ENCODE data around the gene ABCA13. TPM values are rescaled to one million over a fixed set of nuclear protein-coding genes. Genes with fewer than 3 reads are reported as not detected.

The ABCA13 gene
- polyA plus RNA-seq, 1 of the 3 experiments (the other 2 are of a cell fraction), result not detected

GRCh38 chr7:48301201-48301600 lies 129.9 kb downstream of the ABCA13 start:
- no peaks in the 10 kb centered on the region for H4K20me1 ChIP-seq (ENCODE audit: insufficient read depth)
- H3K4me3 ChIP-seq (ENCODE audit: low read depth in 2 of 2, low read length in 1 of 2), result no peak overlapping the region
- H3K36me3 ChIP-seq (replicated peaks in 1 of 2; ENCODE audit: control insufficient read depth in 1 of 2, insufficient read depth in 2 of 2, low read length in 1 of 2), result no peaks in the 10 kb centered on the region
- no peaks in the 10 kb centered on the region for H3K9me2 ChIP-seq
- H3K79me2 ChIP-seq (ENCODE audit: insufficient read depth), result no peaks in the 10 kb centered on the region
- H2AFZ ChIP-seq (ENCODE audit: low read depth), result no peak overlapping the region
- no peak overlapping the region for H3K9ac ChIP-seq
- 23% methylated on average over 3 of the region's 3 CpGs for WGBS (ENCODE audit: low lambda C conversion rate)
- no peak for DNase-seq
- TF ChIP-seq FOXJ3 (CRISPR knock-in tag; IDR thresholded peaks at IDR 0.05) (no peak), GATA2 (CRISPR knock-in tag; IDR thresholded peaks at IDR 0.05) (no peak), GABPA (IDR thresholded peaks at IDR 0.05; ENCODE audit: low read depth) (no peak), SIN3A (IDR thresholded peaks at IDR 0.05; ENCODE audit: borderline replicate concordance, low read depth, low read length) (no peak), RXRA (IDR thresholded peaks at IDR 0.05; ENCODE audit: borderline replicate concordance, low read depth) (no peak), TEAD4 (IDR thresholded peaks at IDR 0.05; ENCODE audit: borderline replicate concordance, insufficient read depth) (no peak), IRF3 (IDR thresholded peaks at IDR 0.05; ENCODE audit: low read depth, low read length) (no peak), REST (IDR thresholded peaks at IDR 0.05; ENCODE audit: low read depth, low read length) (no peak), USF2 (IDR thresholded peaks at IDR 0.05; ENCODE audit: borderline replicate concordance, low read depth, low read length) (no peak), RFX5 (IDR thresholded peaks at IDR 0.05; ENCODE audit: low read length) (no peak), YY1 (IDR thresholded peaks at IDR 0.05; ENCODE audit: low read depth) (no peak)
- H3K27ac ChIP-seq (ENCODE audit: low read depth in 2 of 2, low read length in 1 of 2), result no peak overlapping the region
- CTCF ChIA-PET, result interaction anchor here (1.4 to 3.7 kb wide), 3 partner anchors 10 to 35 kb away, joined by 4 to 35 read pairs (median 19); no protein-coding TSS in a partner anchor
- POLR2A ChIA-PET, result no interaction called here
- no peaks in the 10 kb centered on the region for H3F3A ChIP-seq (replicated peaks; ENCODE audit: insufficient read depth)
- H3K27me3 ChIP-seq (ENCODE audit: insufficient read depth), result peaks cover 21% of the 10 kb centered on the region; the same call in 1 of the 2 replicates
- H3K9me3 ChIP-seq, result no peaks in the 10 kb centered on the region
- H3K4me2 ChIP-seq, result no peak overlapping the region
- H3K4me1 ChIP-seq (ENCODE audit: control insufficient read depth in 1 of 2, insufficient read depth in 2 of 2, low read depth in 1 of 2, low read length in 1 of 2), result no peaks in the 10 kb centered on the region

- no peak overlapping the region for H3K4me3 ChIP-seq (ENCODE audit: low read depth in 2 of 2, low read length in 1 of 2)
- no peaks in the 10 kb centered on the region for H3K4me1 ChIP-seq (ENCODE audit: control insufficient read depth in 1 of 2, insufficient read depth in 2 of 2, low read depth in 1 of 2, low read length in 1 of 2)
- H3F3A ChIP-seq (replicated peaks; ENCODE audit: insufficient read depth), result no peaks in the 10 kb centered on the region
- H3K79me2 ChIP-seq (ENCODE audit: insufficient read depth), result no peaks in the 10 kb centered on the region
- H3K27ac ChIP-seq (ENCODE audit: low read depth in 2 of 2, low read length in 1 of 2), result no peak overlapping the region
- peaks cover 18% of the 10 kb centered on the region; the same call in 1 of the 2 replicates for H3K27me3 ChIP-seq (ENCODE audit: insufficient read depth)
- H2AFZ ChIP-seq (ENCODE audit: low read depth), result no peak overlapping the region
- H3K4me2 ChIP-seq, result no peak overlapping the region
- WGBS (ENCODE audit: low lambda C conversion rate), result 0% methylated on average over 1 of the region's 1 CpG
- no peaks in the 10 kb centered on the region for H3K36me3 ChIP-seq (replicated peaks in 1 of 2; ENCODE audit: control insufficient read depth in 1 of 2, insufficient read depth in 2 of 2, low read length in 1 of 2)
- CTCF ChIA-PET, result no interaction called here
- H4K20me1 ChIP-seq (ENCODE audit: insufficient read depth), result no peaks in the 10 kb centered on the region
- no peaks in the 10 kb centered on the region for H3K9me2 ChIP-seq
- no peaks in the 10 kb centered on the region for H3K9me3 ChIP-seq
- no peak overlapping the region for H3K9ac ChIP-seq
- no peak for DNase-seq
- POLR2A ChIA-PET, result no interaction called here
- TF ChIP-seq FOXJ3 (CRISPR knock-in tag; IDR thresholded peaks at IDR 0.05), result no peak
- TF ChIP-seq NFIC (IDR thresholded peaks at IDR 0.05; ENCODE audit: borderline replicate concordance), result no peak
- TF ChIP-seq RXRA (IDR thresholded peaks at IDR 0.05; ENCODE audit: borderline replicate concordance, low read depth), result no peak
- TF ChIP-seq EP300 (IDR thresholded peaks at IDR 0.05; ENCODE audit: borderline replicate concordance in 1 of 2, low read depth in 1 of 2, low read length in 1 of 2), result no peak
- TF ChIP-seq PBX3 (IDR thresholded peaks at IDR 0.05), result no peak
- TF ChIP-seq ZBTB33 (IDR thresholded peaks at IDR 0.05; ENCODE audit: borderline replicate concordance, low read depth), result no peak
- no peak for TF ChIP-seq TCF12 (IDR thresholded peaks at IDR 0.05)
- TF ChIP-seq TEAD4 (IDR thresholded peaks at IDR 0.05; ENCODE audit: borderline replicate concordance, insufficient read depth), result no peak
- TF ChIP-seq POLR2AphosphoS5 (IDR thresholded peaks at IDR 0.05; ENCODE audit: low read depth, low read length), result no peak
- TF ChIP-seq ELF1 (IDR thresholded peaks at IDR 0.05), result no peak
- no peak for TF ChIP-seq RFX5 (IDR thresholded peaks at IDR 0.05; ENCODE audit: low read length)
- no peak for TF ChIP-seq FOXM1 (IDR thresholded peaks at IDR 0.05; ENCODE audit: low read depth)
- no peak for TF ChIP-seq CHD2 (IDR thresholded peaks at IDR 0.05; ENCODE audit: low read length, partially characterized antibody)
Observed at GRCh38 chr7:48304641-48305040, 133.4 kb downstream of the ABCA13 start.
